ENCODE data around the gene KAT6B. TPM values are rescaled to one million over a fixed set of nuclear protein-coding genes. Genes with fewer than 3 reads are reported as not detected.

The KAT6B gene
- total RNA-seq, 1 experiment from 2014 or later = 14.9 TPM

DNA sequence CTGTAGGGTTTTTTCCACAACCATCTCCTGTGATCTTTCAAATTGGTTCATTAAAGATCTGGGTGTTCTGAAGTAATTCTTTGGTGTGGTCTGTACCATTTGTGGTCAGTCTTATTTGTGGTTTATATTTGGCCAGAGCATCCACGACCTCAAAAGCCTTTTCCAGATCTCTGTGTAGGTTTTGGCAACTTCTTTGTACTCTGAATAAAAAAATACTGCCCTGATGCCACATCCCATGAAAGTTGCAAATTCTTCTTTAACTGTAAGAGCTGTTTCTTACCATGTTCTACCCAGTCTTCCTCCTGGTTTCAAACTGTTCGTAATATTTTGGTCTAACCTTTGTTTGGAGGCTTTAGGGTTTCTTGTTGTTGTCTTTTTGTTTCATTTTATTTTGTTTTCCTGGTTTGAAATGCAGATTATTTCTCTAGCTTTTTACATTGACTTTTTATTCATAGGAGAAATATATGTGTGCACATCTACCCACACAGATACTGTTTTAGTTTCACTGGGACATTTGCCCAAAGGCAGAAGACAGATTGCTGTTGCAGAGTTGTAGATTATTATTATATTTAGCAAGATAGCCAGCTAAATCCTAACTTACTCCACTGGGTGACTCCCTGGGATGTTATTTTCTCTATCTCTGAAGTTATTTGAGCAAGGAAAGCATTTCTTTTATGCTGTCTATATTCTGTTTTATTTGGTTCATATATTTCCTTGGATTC lies 161.8 kb downstream of the KAT6B start:
- no peaks in the 10 kb centered on the region for H3K9me3 ChIP-seq
- no peak overlapping the region for H3K4me3 Mint-ChIP-seq (ENCODE audit: unreplicated experiment)
- intact Hi-C loops (cut with micrococcal nuclease; ENCODE audit: unreplicated experiment) = no loop called here
- ChIA-PET CTCF (no interaction called here), POLR2A (interaction anchor here (0.6 kb wide), 1 partner anchor 16 kb away, joined by 4 read pairs; no protein-coding TSS in a partner anchor)
- no peaks in the 10 kb centered on the region for H3K4me1 Mint-ChIP-seq (ENCODE audit: low read depth, unreplicated experiment)
- H3K4me1 ChIP-seq = no peaks in the 10 kb centered on the region
- no peaks in the 10 kb centered on the region for H3K27me3 ChIP-seq (replicated peaks; ENCODE audit: control insufficient read depth, insufficient read depth, low read length)
- no TSS peak for BruUV-seq (replicated peaks)
- H3K9me3 Mint-ChIP-seq (ENCODE audit: unreplicated experiment) = no peaks in the 10 kb centered on the region
- TF ChIP-seq, protein P1, sequence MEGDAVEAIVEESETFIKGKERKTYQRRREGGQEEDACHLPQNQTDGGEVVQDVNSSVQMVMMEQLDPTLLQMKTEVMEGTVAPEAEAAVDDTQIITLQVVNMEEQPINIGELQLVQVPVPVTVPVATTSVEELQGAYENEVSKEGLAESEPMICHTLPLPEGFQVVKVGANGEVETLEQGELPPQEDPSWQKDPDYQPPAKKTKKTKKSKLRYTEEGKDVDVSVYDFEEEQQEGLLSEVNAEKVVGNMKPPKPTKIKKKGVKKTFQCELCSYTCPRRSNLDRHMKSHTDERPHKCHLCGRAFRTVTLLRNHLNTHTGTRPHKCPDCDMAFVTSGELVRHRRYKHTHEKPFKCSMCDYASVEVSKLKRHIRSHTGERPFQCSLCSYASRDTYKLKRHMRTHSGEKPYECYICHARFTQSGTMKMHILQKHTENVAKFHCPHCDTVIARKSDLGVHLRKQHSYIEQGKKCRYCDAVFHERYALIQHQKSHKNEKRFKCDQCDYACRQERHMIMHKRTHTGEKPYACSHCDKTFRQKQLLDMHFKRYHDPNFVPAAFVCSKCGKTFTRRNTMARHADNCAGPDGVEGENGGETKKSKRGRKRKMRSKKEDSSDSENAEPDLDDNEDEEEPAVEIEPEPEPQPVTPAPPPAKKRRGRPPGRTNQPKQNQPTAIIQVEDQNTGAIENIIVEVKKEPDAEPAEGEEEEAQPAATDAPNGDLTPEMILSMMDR (IDR thresholded peaks at IDR 0.05; ENCODE audit: insufficient read depth in 1 of 2, low read depth in 1 of 2, low read length in 1 of 2, severe bottlenecking in 1 of 2, unreplicated experiment in 1 of 2) = no peak
- H3K36me3 ChIP-seq (ENCODE audit: control insufficient read depth, insufficient read depth, low read length) = no peaks in the 10 kb centered on the region
- no peak overlapping the region for H3K27ac Mint-ChIP-seq (ENCODE audit: unreplicated experiment)
- H3K27me3 Mint-ChIP-seq (ENCODE audit: insufficient read depth, unreplicated experiment) = no peaks in the 10 kb centered on the region
- no peak for DNase-seq
- H3K4me3 ChIP-seq (ENCODE audit: low read depth, low read length) = no peak overlapping the region
- no peaks in the 10 kb centered on the region for H3K36me3 Mint-ChIP-seq (ENCODE audit: insufficient read depth, unreplicated experiment)

DNA sequence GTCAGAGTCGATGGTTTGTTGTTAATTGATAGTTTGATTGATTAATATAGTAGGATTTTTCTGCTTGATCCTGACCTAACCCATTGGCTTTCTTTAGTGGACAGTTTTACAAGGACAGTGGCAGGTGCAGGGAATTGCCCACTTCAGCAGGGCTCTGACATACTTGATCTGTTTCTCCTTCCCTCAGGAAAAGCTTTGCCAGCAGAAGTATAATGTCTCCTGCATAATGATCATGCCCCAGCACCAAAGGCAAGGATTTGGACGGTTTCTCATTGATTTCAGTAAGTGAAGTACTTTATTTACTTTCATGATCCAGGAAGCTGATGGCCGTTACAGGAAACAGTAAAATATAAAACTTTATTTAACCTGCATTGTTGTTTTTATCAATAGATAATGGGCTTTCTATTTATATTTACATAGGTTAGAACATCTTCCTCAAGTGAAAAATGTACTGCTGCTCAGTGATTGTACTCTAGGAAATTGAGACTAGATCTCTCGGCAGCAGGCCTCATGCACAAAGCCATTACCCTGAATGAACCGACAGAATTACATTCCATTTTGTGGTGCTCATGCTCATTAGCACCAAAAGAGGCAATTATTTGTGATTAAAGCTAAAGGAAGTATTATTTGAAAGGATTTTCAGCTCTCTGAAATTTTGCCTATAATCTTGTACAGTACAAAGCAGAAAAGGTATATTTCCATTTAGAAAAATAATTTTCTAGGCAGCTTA lies 162.6 kb downstream of the KAT6B start:
- no peaks in the 10 kb centered on the region for H3K4me1 Mint-ChIP-seq (ENCODE audit: low read depth, unreplicated experiment)
- DNase-seq = no peak
- TF ChIP-seq, protein P1 (IDR thresholded peaks at IDR 0.05; ENCODE audit: insufficient read depth in 1 of 2, low read depth in 1 of 2, low read length in 1 of 2, severe bottlenecking in 1 of 2, unreplicated experiment in 1 of 2) = no peak
- H3K36me3 Mint-ChIP-seq (ENCODE audit: insufficient read depth, unreplicated experiment) = no peaks in the 10 kb centered on the region
- intact Hi-C loops (cut with micrococcal nuclease; ENCODE audit: unreplicated experiment) = no loop called here
- no peaks in the 10 kb centered on the region for H3K9me3 ChIP-seq
- no peak overlapping the region for H3K4me3 Mint-ChIP-seq (ENCODE audit: unreplicated experiment)
- no peaks in the 10 kb centered on the region for H3K4me1 ChIP-seq
- H3K36me3 ChIP-seq (ENCODE audit: control insufficient read depth, insufficient read depth, low read length) = no peaks in the 10 kb centered on the region
- no peaks in the 10 kb centered on the region for H3K27me3 ChIP-seq (replicated peaks; ENCODE audit: control insufficient read depth, insufficient read depth, low read length)
- ChIA-PET POLR2A (no interaction called here), CTCF (interaction anchor here (0.6 kb wide), 1 partner anchor 415 kb away, joined by 5 read pairs; no protein-coding TSS in a partner anchor)
- no peaks in the 10 kb centered on the region for H3K27me3 Mint-ChIP-seq (ENCODE audit: insufficient read depth, unreplicated experiment)
- no TSS peak for BruUV-seq (replicated peaks)
- no peak overlapping the region for H3K4me3 ChIP-seq (ENCODE audit: low read depth, low read length)
- H3K9me3 Mint-ChIP-seq (ENCODE audit: unreplicated experiment) = no peaks in the 10 kb centered on the region
- H3K27ac Mint-ChIP-seq (ENCODE audit: unreplicated experiment) = no peak overlapping the region

DNA sequence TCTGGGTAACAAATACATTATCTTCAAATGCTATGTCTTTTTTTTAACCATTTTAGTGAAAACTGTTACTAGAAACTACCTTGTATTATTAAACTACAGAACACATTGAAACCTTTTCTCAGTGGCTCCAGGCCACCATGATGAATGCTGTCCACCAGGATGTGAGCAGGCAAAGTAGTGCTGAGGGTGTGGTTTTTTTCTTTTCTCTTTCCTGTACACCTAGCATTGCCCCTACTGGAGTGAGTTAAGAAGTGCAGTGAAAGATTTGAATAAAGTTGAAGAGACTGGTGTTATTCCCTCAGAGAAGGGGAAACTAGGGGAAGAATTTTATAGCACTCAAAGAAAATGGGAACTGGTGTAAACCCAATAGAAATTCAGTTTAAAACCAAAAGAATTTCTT lies 165.0 kb downstream of the KAT6B start:
- Histone ChIP-seq H3K27me3 (replicated peaks; ENCODE audit: control insufficient read depth, insufficient read depth, low read length) (no peaks in the 10 kb centered on the region), H3K4me1 (no peaks in the 10 kb centered on the region), H3K9me3 (no peaks in the 10 kb centered on the region), H3K4me3 (ENCODE audit: low read depth, low read length) (no peak overlapping the region), H3K36me3 (ENCODE audit: control insufficient read depth, insufficient read depth, low read length) (no peaks in the 10 kb centered on the region)
- H3K27ac Mint-ChIP-seq (ENCODE audit: unreplicated experiment) = no peak overlapping the region
- CTCF ChIA-PET = no interaction called here
- intact Hi-C loops (cut with micrococcal nuclease; ENCODE audit: unreplicated experiment) = no loop called here
- peak in 1 of 2 experiments; percentile 57 for DNase-seq
- BruUV-seq (replicated peaks) = no TSS peak
- TF ChIP-seq, protein P1 (IDR thresholded peaks at IDR 0.05; ENCODE audit: insufficient read depth in 1 of 2, low read depth in 1 of 2, low read length in 1 of 2, severe bottlenecking in 1 of 2, unreplicated experiment in 1 of 2) = peak; percentile 52 to 73
- no peaks in the 10 kb centered on the region for H3K4me1 Mint-ChIP-seq (ENCODE audit: low read depth, unreplicated experiment)
- H3K27me3 Mint-ChIP-seq (ENCODE audit: insufficient read depth, unreplicated experiment) = no peaks in the 10 kb centered on the region
- H3K4me3 Mint-ChIP-seq (ENCODE audit: unreplicated experiment) = no peak overlapping the region
- peaks cover 14% of the 10 kb centered on the region for H3K36me3 Mint-ChIP-seq (ENCODE audit: insufficient read depth, unreplicated experiment)
- H3K9me3 Mint-ChIP-seq (ENCODE audit: unreplicated experiment) = no peaks in the 10 kb centered on the region
- POLR2A ChIA-PET = no interaction called here
